Ascending aorta (tissue), 2 donors: ENCODE measurements around the gene VEPH1. TPM values are rescaled to one million over a fixed set of nuclear protein-coding genes. Genes with fewer than 3 reads are reported as not detected.

Source experiments
- DNase-seq, 2 donors: peaks; one replicate each; pipeline ENCODE4 v3.0.0-alpha.2; 2019; ENCODE audit warnings: low spot score in 2 of 2
- H3K27ac ChIP-seq, 2 donors: fragments of 200-600 bp; sonication (generic); one replicate each; pipeline ENCODE4 v1.5.1; 2016 to 2017; ENCODE audit warnings: mild to moderate bottlenecking in 1 of 2
- H3K27me3 ChIP-seq: fragments of 200-600 bp; sonication (generic); one replicate; pipeline ENCODE4 v1.5.1; 2017
- H3K36me3 ChIP-seq, 2 donors: fragments of 200-600 bp; sonication (generic); one replicate each; pipeline ENCODE4 v1.5.1; 2016
- H3K4me1 ChIP-seq, 2 donors: fragments of 200-600 bp; sonication (generic); one replicate each; pipeline ENCODE4 v1.5.1; 2016 to 2017; ENCODE audit warnings: mild to moderate bottlenecking in 1 of 2
- H3K4me3 ChIP-seq, 2 donors: fragments of 200-600 bp; sonication (generic); one replicate each; pipeline ENCODE4 v1.5.1; 2016 to 2017; ENCODE audit warnings: mild to moderate bottlenecking in 1 of 2
- H3K9me3 ChIP-seq, 2 donors: fragments of 200-600 bp; sonication (generic); one replicate each; pipeline ENCODE4 v1.5.1; 2016
- CTCF ChIP-seq, 3 experiments: fragments of 200-600 bp in 2 of 3; fragments of 450-650 bp in 1 of 3; sonication (generic) in 2 of 3; IDR thresholded peaks; one replicate each; pipeline ENCODE4 v1.5.1; 2016 to 2019; ENCODE audit warnings: antibody characterized with exemption in 3 of 3, mild to moderate bottlenecking in 1 of 3, moderate library complexity in 1 of 3
- intact Hi-C: fragments of 100-400 bp; cut with DNase I; formaldehyde crosslinking; loops from one replicate; pipeline ENCODE4 v1.15.1; 2023
- total RNA-seq: library from RNA; depleted of rRNA; stranded (reverse); fragments of >200 nt; gene quantifications from one replicate; pipeline ENCODE4 v1.1.0, GENCODE V29; 2016

The VEPH1 gene
- total RNA-seq, 1 donor from 2014 or later, result 2.2 TPM

DNA sequence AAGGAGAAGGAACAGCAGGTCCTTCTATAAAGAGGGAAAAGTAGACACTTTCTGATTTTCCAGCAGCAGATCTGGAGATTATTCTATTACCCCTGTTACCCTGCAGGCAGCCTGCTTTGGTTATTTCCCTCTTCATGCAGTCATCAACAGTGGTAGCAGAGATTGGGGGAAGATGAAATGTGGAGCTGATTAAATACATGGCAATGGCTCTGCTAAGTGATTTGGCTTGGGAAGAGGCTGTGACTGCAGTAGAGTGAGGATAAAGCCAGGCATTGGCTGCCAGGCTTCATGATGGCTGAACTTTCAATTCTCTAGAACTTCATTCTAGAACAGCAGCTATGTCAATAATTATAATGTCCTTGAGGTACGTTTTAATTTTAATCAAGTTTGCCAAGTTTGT is 37.5 kb downstream of the VEPH1 start:
- intact Hi-C loops, result no loop called here
- Histone ChIP-seq H3K4me3 (no peak overlapping the region), H3K9me3 (no peaks in the 10 kb centered on the region), H3K27ac (no peak overlapping the region), H3K36me3 (no peaks in the 10 kb centered on the region), H3K27me3 (no peaks in the 10 kb centered on the region), H3K4me1 (no peaks in the 10 kb centered on the region)
- DNase-seq, result no peak
- TF ChIP-seq CTCF (IDR thresholded peaks at IDR 0.05), result no peak

DNA sequence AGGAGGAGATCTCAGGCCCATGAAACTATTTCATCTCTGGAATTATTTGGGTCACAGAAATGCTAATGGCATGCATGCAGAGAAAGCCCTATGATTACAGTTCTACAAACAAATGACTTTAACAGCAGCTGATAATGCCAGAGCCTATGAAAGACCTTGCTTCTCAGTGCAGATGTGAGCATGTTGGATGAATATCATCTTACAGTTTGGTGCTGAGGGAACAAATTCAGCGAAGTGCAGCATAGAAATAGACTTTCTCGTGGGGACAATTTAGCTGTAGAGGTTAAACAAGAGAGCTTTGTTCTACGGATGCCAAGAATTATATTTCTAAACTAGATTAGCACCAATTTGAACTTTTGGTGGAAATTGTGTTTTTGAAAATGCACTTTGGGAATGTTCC is 38.9 kb downstream of the VEPH1 start:
- no peak for DNase-seq
- no peak for TF ChIP-seq CTCF (IDR thresholded peaks at IDR 0.05)
- Histone ChIP-seq H3K9me3 (no peaks in the 10 kb centered on the region), H3K27ac (no peak overlapping the region), H3K27me3 (no peaks in the 10 kb centered on the region), H3K4me3 (no peak overlapping the region), H3K36me3 (no peaks in the 10 kb centered on the region), H3K4me1 (no peaks in the 10 kb centered on the region)
- intact Hi-C loops, result no loop called here

- H3K27me3 ChIP-seq, result no peaks in the 10 kb centered on the region
- TF ChIP-seq CTCF (IDR thresholded peaks at IDR 0.05), result no peak
- no peak overlapping the region for H3K27ac ChIP-seq
- DNase-seq, result no peak
- intact Hi-C loops, result no loop called here
- no peak overlapping the region for H3K4me3 ChIP-seq
- H3K9me3 ChIP-seq, result no peaks in the 10 kb centered on the region
- H3K4me1 ChIP-seq, result no peaks in the 10 kb centered on the region
- H3K36me3 ChIP-seq, result no peaks in the 10 kb centered on the region
These were observed 39.4 kb downstream of the VEPH1 start for GRCh38 chr3:157463816-157464215.

DNA sequence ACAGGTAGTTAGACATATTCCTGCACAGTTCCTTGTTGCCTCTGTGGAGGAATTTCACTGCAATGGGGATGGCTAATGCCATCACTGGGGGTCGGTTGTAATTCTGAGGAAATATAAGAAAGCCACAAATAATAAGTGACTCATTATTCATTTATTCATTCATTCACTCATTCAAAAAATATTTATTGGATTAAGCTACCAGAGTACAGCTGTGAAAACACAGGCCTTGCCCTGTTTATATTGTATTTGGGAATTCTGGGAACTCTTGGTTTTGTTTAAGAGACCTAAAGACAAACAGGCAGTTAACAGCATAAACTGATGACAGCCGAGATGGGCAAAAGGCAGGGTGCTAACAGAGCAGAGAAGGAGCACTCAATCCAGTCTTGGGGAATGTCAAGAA is 43.0 kb downstream of the VEPH1 start:
- H3K9me3 ChIP-seq, result no peaks in the 10 kb centered on the region
- intact Hi-C loops, result no loop called here
- DNase-seq, result no peak
- no peaks in the 10 kb centered on the region for H3K36me3 ChIP-seq
- no peaks in the 10 kb centered on the region for H3K27me3 ChIP-seq
- no peaks in the 10 kb centered on the region for H3K4me1 ChIP-seq
- no peak overlapping the region for H3K27ac ChIP-seq
- no peak for TF ChIP-seq CTCF (IDR thresholded peaks at IDR 0.05)
- no peak overlapping the region for H3K4me3 ChIP-seq

- Histone ChIP-seq H3K4me1 (no peaks in the 10 kb centered on the region), H3K27ac (no peak overlapping the region), H3K9me3 (no peaks in the 10 kb centered on the region), H3K27me3 (no peaks in the 10 kb centered on the region), H3K36me3 (no peaks in the 10 kb centered on the region), H3K4me3 (no peak overlapping the region)
- TF ChIP-seq CTCF (IDR thresholded peaks at IDR 0.05), result no peak
- intact Hi-C loops, result no loop called here
- DNase-seq, result no peak
These were observed 43.5 kb downstream of the VEPH1 start for GRCh38 chr3:157459706-157460105.

- intact Hi-C loops, result no loop called here
- Histone ChIP-seq H3K27me3 (no peaks in the 10 kb centered on the region), H3K4me3 (no peak overlapping the region), H3K27ac (no peak overlapping the region), H3K4me1 (no peaks in the 10 kb centered on the region), H3K36me3 (no peaks in the 10 kb centered on the region), H3K9me3 (no peaks in the 10 kb centered on the region)
- no peak for TF ChIP-seq CTCF (IDR thresholded peaks at IDR 0.05)
- DNase-seq, result no peak
These were observed 49.4 kb downstream of the VEPH1 start for GRCh38 chr3:157453824-157454223.
